Heart right ventricle (tissue), 16 donors: ENCODE measurements around the gene GSX1. TPM values are rescaled to one million over a fixed set of nuclear protein-coding genes. Genes with fewer than 3 reads are reported as not detected.

Experiments used
- ATAC-seq, 8 donors: fragments of 200-7000 bp; cut with Tn5 transposase; one replicate each; pipeline ENCODE4 v1.9.1; 2020; ENCODE audit warnings: mild to moderate bottlenecking in 8 of 8, moderate library complexity in 8 of 8, moderate number of reproducible peaks in 1 of 8
- DNase-seq, 2 donors: peaks; one replicate each; pipeline ENCODE4 v3.0.0-alpha.2; 2020
- H3K27ac ChIP-seq, 10 donors: fragments of 200-600 bp; sonication (generic) in 2 of 10; one replicate each; pipeline versions ENCODE4 v1.5.0 to v1.8.0; 2020 to 2022; ENCODE audit warnings: mild to moderate bottlenecking in 3 of 10
- H3K27me3 ChIP-seq, 7 donors: fragments of 200-600 bp; one replicate each; pipeline ENCODE4 v1.8.0; 2021 to 2022; ENCODE audit warnings: mild to moderate bottlenecking in 2 of 7
- H3K36me3 ChIP-seq, 9 donors: fragments of 200-600 bp; sonication (generic) in 1 of 9; one replicate each; pipeline versions ENCODE4 v1.5.0 to v1.8.0; 2020 to 2022; ENCODE audit warnings: mild to moderate bottlenecking in 2 of 9
- H3K4me1 ChIP-seq, 9 donors: fragments of 200-600 bp; sonication (generic) in 1 of 9; one replicate each; pipeline versions ENCODE4 v1.5.0 to v1.8.0; 2020 to 2022; ENCODE audit warnings: mild to moderate bottlenecking in 4 of 9
- H3K4me3 ChIP-seq, 10 donors: fragments of 200-600 bp; sonication (generic) in 2 of 10; one replicate each; pipeline versions ENCODE4 v1.5.0 to v1.8.0; 2020 to 2022; ENCODE audit warnings: mild to moderate bottlenecking in 7 of 10, moderate library complexity in 2 of 10
- H3K9me3 ChIP-seq, 11 donors: fragments of 200-600 bp in 10 of 11; sonication (generic) in 2 of 11; one replicate each; pipeline versions ENCODE4 v1.5.0 to v1.8.0; 2013 to 2022; ENCODE audit warnings: mild to moderate bottlenecking in 2 of 11, control low read depth in 1 of 11, moderate library complexity in 1 of 11
- WGBS, 2 donors: extraction: QIAGEN DNeasy Blood & Tissue Kit; methylation state at CpG; one replicate each; pipeline ENCODE4 v1.1.7; 2013; ENCODE audit warnings: inconsistent platforms in 1 of 2; 5-methylcytosine and 5-hydroxymethylcytosine counted together
- intact Hi-C, 10 donors: fragments of 100-400 bp; cut with DNase I; formaldehyde crosslinking; loops; one replicate each; pipeline versions ENCODE4 v1.11.1 to v1.14.2; 2022
- polyA plus RNA-seq, 2 donors: library from polyadenylated mRNA; stranded (reverse); fragments of 200-250 nt; gene quantifications; one replicate each; pipeline ENCODE4 v1.2.3, GENCODE V29; 2013
- total RNA-seq, 10 donors: library from RNA; stranded (reverse); fragmentation: NEBNext Ultra II Directional in 3 of 10; extraction: Animal tissue kit (Norgen Biotek cat#: 25700) in 3 of 10; gene quantifications; one replicate each; pipeline versions ENCODE4 v1.2.1 to v1.2.4, GENCODE V29; 2021 to 2023
- TF ChIP-seq, protein P1 (sequence below), 9 donors: fragments of 200-600 bp; sonication (generic) in 2 of 9; IDR thresholded peaks; one replicate each; pipeline versions ENCODE4 v1.5.0 to v1.8.0; 2021 to 2022; ENCODE audit warnings: antibody characterized with exemption in 9 of 9, mild to moderate bottlenecking in 5 of 9, moderate library complexity in 1 of 9
- donor health status: Arrhythmogenic right ventricular cardiomyopathy.
- donor health status: ischemic (EF 13 %, LVEDD 7.1; RV severe dilation, severe dysfunction).
- donor health status: healthy with polysubstance abuse.
- donor health status: DM: no; HTN: yes; CAD: no.
- donor health status: DM: no; HTN: no; CAD: no.
- donor health status: ischemic (EF 25% LVEDD 6.9; RV normal size, moderate dysfunction).
- donor health status: ischemic (EF 25% LVEDD 5.7; RV mildly dilated, moderate dysfunction).
- donor health status: healthy.
- donor health status: DM: yes; HTN: yes; CAD: no.
- donor health status: Ischemic cardiomyopathy.
- donor health status: ischemic (EF 35%, LVEDD 5.7; RV mildly dilated, moderate dysfunction).
- donor health status: nonischemic (EF 11% LVEDD 7.7; RV severe dilation, severe dysfunction).
- donor health status: DM: yes; HTN: yes; CAD: no.
- donor health status: PGD.
- donor health status: ischemic (EF 29% LVEDD 5.4; RV normal size, mild dysfunction).
- donor health status: nonischemic (EF 23%, LVEDD 6.1; RV moderate dilation, normal function).

GSX1 gene
- total and polyA plus RNA-seq, 12 donors, result not detected

DNA sequence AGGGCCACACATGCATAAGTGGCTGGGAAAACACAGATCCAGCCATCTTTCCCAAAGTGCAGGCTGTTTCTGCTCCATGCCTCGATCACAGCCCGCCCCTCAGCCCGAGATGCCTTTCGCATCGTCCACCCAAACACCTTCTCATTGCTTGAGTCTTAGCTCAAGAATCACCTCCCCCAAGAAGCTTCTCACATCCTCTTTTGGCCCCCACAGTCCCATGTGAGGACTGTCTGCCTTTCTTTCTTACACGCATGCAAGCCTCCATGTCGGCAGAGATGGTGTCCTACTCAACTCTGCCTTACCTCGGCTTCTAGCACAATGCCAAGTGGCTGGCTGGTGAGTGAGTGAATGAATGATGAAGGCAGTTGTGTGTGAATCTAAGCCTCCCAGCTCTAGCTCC, 18.1 kb upstream of the GSX1 start:
- intact Hi-C loops, result no loop called here
- Histone ChIP-seq H3K4me3 (no peak overlapping the region), H3K36me3 (no peaks in the 10 kb centered on the region), H3K9me3 (no peaks in the 10 kb centered on the region), H3K4me1 (no peaks in the 10 kb centered on the region), H3K27ac (no peak overlapping the region), H3K27me3 (peaks cover 0 to 72% (median 37%) of the 10 kb centered on the region in 7 donors)
- 79 to 89% methylated on average over 8 of the region's 8 CpGs for WGBS, 2 donors
- TF ChIP-seq, protein P1, sequence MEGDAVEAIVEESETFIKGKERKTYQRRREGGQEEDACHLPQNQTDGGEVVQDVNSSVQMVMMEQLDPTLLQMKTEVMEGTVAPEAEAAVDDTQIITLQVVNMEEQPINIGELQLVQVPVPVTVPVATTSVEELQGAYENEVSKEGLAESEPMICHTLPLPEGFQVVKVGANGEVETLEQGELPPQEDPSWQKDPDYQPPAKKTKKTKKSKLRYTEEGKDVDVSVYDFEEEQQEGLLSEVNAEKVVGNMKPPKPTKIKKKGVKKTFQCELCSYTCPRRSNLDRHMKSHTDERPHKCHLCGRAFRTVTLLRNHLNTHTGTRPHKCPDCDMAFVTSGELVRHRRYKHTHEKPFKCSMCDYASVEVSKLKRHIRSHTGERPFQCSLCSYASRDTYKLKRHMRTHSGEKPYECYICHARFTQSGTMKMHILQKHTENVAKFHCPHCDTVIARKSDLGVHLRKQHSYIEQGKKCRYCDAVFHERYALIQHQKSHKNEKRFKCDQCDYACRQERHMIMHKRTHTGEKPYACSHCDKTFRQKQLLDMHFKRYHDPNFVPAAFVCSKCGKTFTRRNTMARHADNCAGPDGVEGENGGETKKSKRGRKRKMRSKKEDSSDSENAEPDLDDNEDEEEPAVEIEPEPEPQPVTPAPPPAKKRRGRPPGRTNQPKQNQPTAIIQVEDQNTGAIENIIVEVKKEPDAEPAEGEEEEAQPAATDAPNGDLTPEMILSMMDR (IDR thresholded peaks at IDR 0.05), result no peak
- DNase-seq (no peak), ATAC-seq (no peak)

DNA sequence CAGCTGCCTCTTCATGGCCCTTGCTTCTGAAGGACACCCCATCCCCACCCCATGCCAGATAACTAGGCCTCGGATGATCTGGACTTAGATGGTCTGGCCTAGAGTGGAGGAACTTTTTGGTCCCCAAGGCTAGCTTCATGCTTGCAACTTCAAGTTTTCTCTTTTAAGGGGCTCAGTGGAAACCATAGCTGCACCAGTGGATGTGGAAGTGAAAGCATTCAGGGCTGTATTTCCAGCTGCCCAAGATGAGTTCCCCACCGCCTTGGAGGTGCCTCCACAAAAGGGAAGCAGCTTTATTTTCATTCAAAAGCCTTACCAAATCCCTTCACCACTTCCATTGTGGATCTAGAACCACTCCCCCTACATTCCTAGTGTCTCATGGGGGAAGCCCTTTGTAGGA, 17.6 kb upstream of the GSX1 start:
- H3K4me3 ChIP-seq, result no peak overlapping the region
- H3K27me3 ChIP-seq, result peaks cover 0 to 77% (median 36%) of the 10 kb centered on the region in 7 donors
- no peak overlapping the region for H3K27ac ChIP-seq
- intact Hi-C loops, result no loop called here
- H3K36me3 ChIP-seq, result no peaks in the 10 kb centered on the region
- 81 to 83% methylated on average over 2 of the region's 2 CpGs for WGBS, 2 donors
- DNase-seq, result no peak
- H3K4me1 ChIP-seq, result no peaks in the 10 kb centered on the region
- ATAC-seq, result no peak
- H3K9me3 ChIP-seq, result no peaks in the 10 kb centered on the region
- TF ChIP-seq, protein P1 (IDR thresholded peaks at IDR 0.05), result no peak

DNA sequence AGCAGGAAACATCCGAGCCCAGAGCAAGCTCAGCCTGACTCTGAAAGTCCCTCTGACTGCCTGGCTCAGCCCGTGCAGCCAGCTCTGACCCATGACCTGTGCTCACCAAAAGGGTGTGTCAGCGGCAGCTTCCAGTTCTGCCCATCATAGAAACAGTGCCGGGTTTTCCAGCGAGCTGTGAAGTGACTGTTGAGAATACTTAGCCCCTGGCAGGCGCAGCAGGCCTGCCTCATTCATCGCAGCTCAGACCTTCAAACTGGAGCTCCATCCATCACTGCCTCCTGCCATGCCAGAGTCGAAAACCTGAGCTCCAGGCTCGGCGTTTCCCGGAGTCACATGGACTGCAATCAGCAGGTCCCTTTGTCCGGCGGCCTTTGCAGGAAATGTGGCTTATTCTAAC, 16.3 kb upstream of the GSX1 start:
- ATAC-seq, result no peak
- no peak for DNase-seq
- H3K27me3 ChIP-seq, result peaks cover 0 to 77% (median 45%) of the 10 kb centered on the region in 7 donors
- no peaks in the 10 kb centered on the region for H3K4me1 ChIP-seq
- no peaks in the 10 kb centered on the region for H3K9me3 ChIP-seq
- no peak overlapping the region for H3K4me3 ChIP-seq
- H3K27ac ChIP-seq, result no peak overlapping the region
- 24 to 30% methylated on average over 13 of the region's 13 CpGs for WGBS, 2 donors
- intact Hi-C loops, result no loop called here
- TF ChIP-seq, protein P1 (IDR thresholded peaks at IDR 0.05), result no peak
- H3K36me3 ChIP-seq, result no peaks in the 10 kb centered on the region

DNA sequence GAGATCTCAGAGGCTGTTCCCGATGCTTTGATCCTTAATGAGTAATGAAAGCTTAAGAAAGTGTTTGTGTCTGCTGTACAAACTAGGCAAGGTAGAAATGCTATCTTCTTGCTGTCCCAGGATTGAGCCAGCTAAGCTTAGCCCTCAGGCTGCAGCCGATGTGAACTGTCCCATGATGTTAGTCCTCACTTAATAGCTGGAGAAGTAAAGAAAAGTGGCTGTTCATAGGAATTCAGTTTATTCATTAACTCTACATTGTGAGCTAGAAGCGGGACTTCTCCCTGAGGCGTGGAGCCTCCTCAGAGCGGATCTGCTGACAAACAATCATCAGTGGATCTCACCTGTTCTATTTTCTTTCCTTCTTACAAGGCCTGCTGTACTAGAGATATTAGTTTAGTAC, 10.1 kb upstream of the GSX1 start:
- no peak for ATAC-seq
- Histone ChIP-seq H3K9me3 (no peaks in the 10 kb centered on the region), H3K36me3 (no peaks in the 10 kb centered on the region), H3K4me1 (no peaks in the 10 kb centered on the region), H3K27me3 (peaks cover 0 to 73% (median 62%) of the 10 kb centered on the region in 7 donors), H3K4me3 (no peak overlapping the region), H3K27ac (no peak overlapping the region)
- intact Hi-C loops, result loop anchor here in 6 of 10 donors (2.0 to 10.0 kb wide), 5 partner anchors 115 to 249 kb away; no protein-coding TSS in a partner anchor
- no peak for DNase-seq
- WGBS, 2 donors, result 82 to 88% methylated on average over 5 of the region's 5 CpGs
- TF ChIP-seq, protein P1 (IDR thresholded peaks at IDR 0.05), result no peak
